HFFc6 (cell line): Measurements from ENCODE around the gene PDE4B. TPM values are rescaled to one million over a fixed set of nuclear protein-coding genes. Genes with fewer than 3 reads are reported as not detected.

Experiments
- DNase-seq: peaks from one replicate; pipeline ENCODE4 v3.0.0-alpha.2; 2018
- H3K27ac Mint-ChIP-seq: 2 replicates; pipeline ENCODE4 v1.8.0; 2020; ENCODE audit warnings: mild to moderate bottlenecking, mixed read lengths
- H3K27me3 Mint-ChIP-seq: 2 replicates; pipeline ENCODE4 v1.8.0; 2021; ENCODE audit warnings: mild to moderate bottlenecking, moderate library complexity, mixed read lengths; ENCODE audit not compliant: insufficient read depth
- H3K36me3 Mint-ChIP-seq: 2 replicates; pipeline ENCODE4 v1.8.0; 2021; ENCODE audit warnings: low read depth, mixed read lengths
- H3K4me1 Mint-ChIP-seq: 2 replicates; pipeline ENCODE4 v1.8.0; 2020; ENCODE audit warnings: low read depth, mixed read lengths
- H3K4me3 Mint-ChIP-seq: 2 replicates; pipeline ENCODE4 v1.8.0; 2020; ENCODE audit warnings: mild to moderate bottlenecking, moderate library complexity, mixed read lengths
- H3K9me3 Mint-ChIP-seq: 2 replicates; pipeline ENCODE4 v1.8.0; 2020; ENCODE audit warnings: mild to moderate bottlenecking, mixed read lengths
- CTCF ChIP-seq: fragments of 200-600 bp; sonication (generic); IDR thresholded peaks from 2 replicates; pipeline ENCODE4 v1.5.0; 2021; ENCODE audit warnings: antibody characterized with exemption, mild to moderate bottlenecking
- total RNA-seq, 6 experiments: library from RNA; stranded (reverse); fragmentation: NEBNext Ultra II Directional; extraction: Animal tissue kit (Norgen Biotek cat#: 25700); gene quantifications; 2 replicates in 1 of 6; 3 replicates in 5 of 6; pipeline ENCODE4 v1.2.3, GENCODE V29; 2021

The PDE4B gene
- total RNA-seq, 6 experiments from 2014 or later, result 34.9 to 57.6 (median 42.8) TPM

- Mint-ChIP-seq H3K27me3 (no peaks in the 10 kb centered on the region), H3K4me3 (no peak overlapping the region), H3K4me1 (peaks cover 27% of the 10 kb centered on the region), H3K27ac (no peak overlapping the region), H3K9me3 (no peaks in the 10 kb centered on the region), H3K36me3 (no peaks in the 10 kb centered on the region; the same call in 1 of the 2 replicates)
- no peak for DNase-seq
- TF ChIP-seq CTCF, result no peak
Measured at GRCh38 chr1:66248257-66248656, 455.6 kb downstream of the PDE4B start.

GRCh38 chr1:66248746-66249145 is 456.1 kb downstream of the PDE4B start:
- Mint-ChIP-seq H3K4me1 (peaks cover 32% of the 10 kb centered on the region), H3K27ac (no peak overlapping the region), H3K27me3 (no peaks in the 10 kb centered on the region), H3K4me3 (no peak overlapping the region), H3K9me3 (no peaks in the 10 kb centered on the region), H3K36me3 (no peaks in the 10 kb centered on the region; the same call in 1 of the 2 replicates)
- no peak for DNase-seq
- TF ChIP-seq CTCF, result no peak; the same call in 1 of the 2 replicates

DNA sequence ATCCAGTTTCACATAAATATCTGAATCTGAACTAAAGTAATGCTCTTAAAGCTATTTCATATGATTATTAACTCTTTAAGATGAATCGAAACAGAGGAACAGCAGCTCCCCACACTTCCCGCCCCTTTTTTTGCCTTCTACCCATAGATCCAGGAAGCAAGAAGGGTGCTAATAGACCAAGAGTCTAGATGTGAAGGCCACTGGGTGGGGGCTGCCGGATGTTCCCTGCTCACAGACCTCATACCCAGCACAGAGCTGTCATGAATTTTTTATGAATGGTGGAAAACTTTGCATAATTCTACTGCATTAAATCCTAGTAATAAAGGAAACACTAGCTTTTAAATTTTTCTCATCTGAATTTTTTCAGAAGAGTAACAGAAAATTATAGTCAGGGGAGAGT is 457.4 kb downstream of the PDE4B start:
- Mint-ChIP-seq H3K4me3 (no peak overlapping the region), H3K4me1 (peaks cover 45% of the 10 kb centered on the region), H3K27ac (no peak overlapping the region), H3K27me3 (no peaks in the 10 kb centered on the region), H3K36me3 (no peaks in the 10 kb centered on the region; the same call in 1 of the 2 replicates), H3K9me3 (no peaks in the 10 kb centered on the region)
- DNase-seq, result no peak
- TF ChIP-seq CTCF, result no peak

- H3K4me1 Mint-ChIP-seq, result peaks cover 49% of the 10 kb centered on the region
- H3K4me3 Mint-ChIP-seq, result no peak overlapping the region
- H3K27ac Mint-ChIP-seq, result no peak overlapping the region
- no peaks in the 10 kb centered on the region; the same call in 1 of the 2 replicates for H3K36me3 Mint-ChIP-seq
- no peaks in the 10 kb centered on the region for H3K27me3 Mint-ChIP-seq
- no peak for TF ChIP-seq CTCF
- DNase-seq, result no peak
- H3K9me3 Mint-ChIP-seq, result no peaks in the 10 kb centered on the region
Measured at GRCh38 chr1:66250478-66250877, 457.8 kb downstream of the PDE4B start.

- Mint-ChIP-seq H3K27ac (no peak overlapping the region), H3K36me3 (no peaks in the 10 kb centered on the region; the same call in 1 of the 2 replicates), H3K4me3 (no peak overlapping the region), H3K27me3 (no peaks in the 10 kb centered on the region), H3K9me3 (no peaks in the 10 kb centered on the region), H3K4me1 (peaks cover 52% of the 10 kb centered on the region)
- no peak for DNase-seq
- TF ChIP-seq CTCF, result no peak
Measured at GRCh38 chr1:66251546-66251945, 458.9 kb downstream of the PDE4B start.
